HEK293 (cell line): Measurements from ENCODE around the gene RASGRP3.

ENCODE experiments used
- ZBTB17 ChIP-seq: fragments of 450-650 bp; formaldehyde crosslinking; IDR thresholded peaks from 2 replicates; pipeline ENCODE4 v1.5.1; 2016; ENCODE audit warnings: missing biosample characterization, missing genetic modification characterization
- ZBTB49 ChIP-seq: fragments of 450-650 bp; formaldehyde crosslinking; IDR thresholded peaks from 2 replicates; pipeline ENCODE4 v1.5.1; 2016; ENCODE audit warnings: missing biosample characterization, missing genetic modification characterization, low read depth
- ZNF133 ChIP-seq: fragments of 450-650 bp; formaldehyde crosslinking; IDR thresholded peaks from 2 replicates; pipeline ENCODE4 v1.5.1; 2016; ENCODE audit warnings: missing biosample characterization, missing genetic modification characterization

- TF ChIP-seq ZBTB49 (tag by site-specific recombination) = no peak
- TF ChIP-seq ZNF133 (tag by site-specific recombination) = no peak
- TF ChIP-seq ZBTB17 (tag by site-specific recombination) = no peak
Observed at GRCh38 chr2:33531549-33532059, 55.2 kb downstream of the RASGRP3 start.
